HUES48 (cell line): ENCODE measurements around the gene VCAN.

Experiments used
- H3K27ac ChIP-seq: one replicate; pipeline ENCODE4 v1.7.0; 2013; ENCODE audit warnings: low read depth, low read length, inconsistent platforms
- H3K27me3 ChIP-seq: 2 replicates; pipeline ENCODE4 v1.6.1; 2013; ENCODE audit warnings: mild to moderate bottlenecking, low read length; ENCODE audit not compliant: control insufficient read depth, insufficient read depth
- H3K36me3 ChIP-seq: 2 replicates; pipeline ENCODE4 v1.6.1; 2013; ENCODE audit warnings: low read length; ENCODE audit not compliant: control insufficient read depth, insufficient read depth
- H3K4me1 ChIP-seq: 2 replicates; pipeline ENCODE4 v1.6.1; 2013; ENCODE audit warnings: mild to moderate bottlenecking, low read length; ENCODE audit not compliant: control insufficient read depth, insufficient read depth
- H3K4me3 ChIP-seq: 2 replicates; pipeline ENCODE4 v1.5.1; 2013; ENCODE audit warnings: mild to moderate bottlenecking, low read depth, low read length
- H3K9ac ChIP-seq: 2 replicates; pipeline ENCODE4 v1.6.1; 2013; ENCODE audit warnings: mild to moderate bottlenecking, low read depth, low read length, moderate library complexity
- H3K9me3 ChIP-seq: 2 replicates; pipeline ENCODE4 v1.6.1; 2013; ENCODE audit warnings: low read length; ENCODE audit not compliant: control insufficient read depth, insufficient read depth

The VCAN gene

DNA sequence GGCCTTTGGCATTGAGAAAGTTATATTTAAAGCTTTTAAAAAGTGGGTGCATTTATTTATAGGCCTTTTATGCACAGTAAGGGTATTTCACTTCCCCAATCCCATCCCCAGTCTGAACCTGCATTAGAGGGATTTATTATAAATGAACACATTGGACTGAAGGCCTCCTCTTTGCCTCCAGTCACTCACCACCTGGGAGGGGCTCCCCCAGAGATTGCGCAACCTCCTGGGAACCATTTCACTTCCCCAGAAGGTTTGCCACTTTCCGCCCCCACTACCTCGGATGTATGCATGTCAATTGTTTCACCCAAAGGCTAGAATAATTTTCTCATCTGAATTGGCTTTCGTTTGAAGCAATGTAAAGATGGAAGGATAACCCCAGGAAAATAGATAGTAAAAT is 29.8 kb upstream of the VCAN start:
- Histone ChIP-seq H3K36me3 (no peaks in the 10 kb centered on the region), H3K27me3 (no peaks in the 10 kb centered on the region)

DNA sequence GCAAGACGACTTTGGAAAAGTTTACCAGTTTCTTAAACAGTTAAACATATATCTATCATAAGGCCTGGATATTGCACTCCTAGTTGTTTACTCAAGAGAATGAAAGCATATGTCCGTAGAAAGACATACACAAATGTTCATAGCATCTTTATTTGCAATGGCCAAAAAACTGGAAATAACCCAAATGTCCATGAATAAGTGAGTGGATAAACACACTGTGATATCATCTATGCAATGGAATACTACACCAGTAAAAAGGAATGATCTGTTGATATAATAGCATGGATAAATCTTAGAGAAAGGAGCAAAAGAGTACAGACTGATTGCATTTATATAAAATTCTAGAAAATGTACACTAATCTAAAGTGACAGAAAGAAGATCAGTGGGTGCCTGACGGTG is 28.0 kb upstream of the VCAN start:
- Histone ChIP-seq H3K27me3 (no peaks in the 10 kb centered on the region), H3K4me1 (peaks cover 9% of the 10 kb centered on the region), H3K27ac (no peak overlapping the region), H3K9me3 (no peaks in the 10 kb centered on the region), H3K4me3 (no peak overlapping the region), H3K9ac (no peak overlapping the region), H3K36me3 (no peaks in the 10 kb centered on the region)

More for the DNA sequence above, 29.8 kb upstream of the VCAN start:
- no peak overlapping the region for H3K4me3 ChIP-seq
- no peaks in the 10 kb centered on the region for H3K4me1 ChIP-seq
- no peak overlapping the region for H3K9ac ChIP-seq
- peaks cover 3% of the 10 kb centered on the region for H3K9me3 ChIP-seq
- H3K27ac ChIP-seq: no peak overlapping the region

DNA sequence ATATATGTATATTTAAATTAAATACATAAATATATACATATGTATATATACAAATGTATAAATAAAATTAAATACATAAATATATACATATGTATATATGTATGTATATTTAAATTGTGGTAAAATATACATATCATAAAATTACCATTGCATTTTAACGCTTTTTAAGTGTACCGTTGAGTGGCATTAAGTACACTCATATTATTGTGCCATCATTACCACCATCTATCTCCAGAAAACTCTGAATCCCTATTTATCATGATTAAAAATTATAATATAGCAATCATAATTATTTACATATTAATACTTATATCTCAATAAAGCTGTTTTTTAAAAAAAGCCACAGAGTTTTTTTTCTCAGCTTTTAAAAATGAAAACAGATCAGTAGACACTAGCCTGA is 27.1 kb upstream of the VCAN start:
- no peak overlapping the region for H3K4me3 ChIP-seq
- H3K9ac ChIP-seq: no peak overlapping the region
- no peaks in the 10 kb centered on the region for H3K36me3 ChIP-seq
- no peaks in the 10 kb centered on the region for H3K9me3 ChIP-seq
- H3K27me3 ChIP-seq: no peaks in the 10 kb centered on the region
- peaks cover 10% of the 10 kb centered on the region for H3K4me1 ChIP-seq
- no peak overlapping the region for H3K27ac ChIP-seq

DNA sequence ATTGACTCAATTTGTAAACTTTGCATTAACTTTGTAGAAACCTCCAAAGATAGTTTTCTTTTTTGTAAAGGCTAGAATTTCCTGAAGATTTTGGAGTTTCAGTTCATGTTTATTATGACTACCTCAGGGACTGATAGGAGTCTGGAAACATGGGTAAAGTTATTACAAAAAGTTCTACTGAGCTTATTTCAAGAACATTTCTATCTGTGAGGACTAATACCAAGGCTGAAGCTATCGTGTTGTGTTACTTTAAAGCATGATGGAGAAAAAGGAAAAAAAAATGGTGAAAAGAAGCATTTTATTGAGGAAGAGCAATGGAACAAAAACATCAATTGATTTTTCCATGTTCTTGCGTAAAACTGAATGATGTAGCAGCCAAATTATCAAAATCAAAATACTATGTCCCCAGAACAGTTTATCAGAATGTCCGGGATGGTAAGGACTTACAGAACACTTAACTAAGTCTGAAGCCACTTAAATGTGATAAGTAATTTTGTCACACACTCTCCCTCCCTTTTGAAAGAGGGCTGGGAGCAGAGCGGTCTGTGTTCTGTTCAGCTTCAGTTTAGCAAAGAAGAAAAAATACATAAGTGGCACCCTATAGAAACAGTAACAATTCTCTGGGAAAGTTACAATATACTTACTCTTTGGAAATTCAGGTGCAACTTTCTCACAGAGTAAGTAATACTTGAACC is 25.1 kb upstream of the VCAN start:
- Histone ChIP-seq H3K36me3 (no peaks in the 10 kb centered on the region), H3K27me3 (no peaks in the 10 kb centered on the region), H3K9me3 (no peaks in the 10 kb centered on the region), H3K4me1 (peaks cover 16% of the 10 kb centered on the region), H3K27ac (no peak overlapping the region), H3K9ac (no peak overlapping the region), H3K4me3 (no peak overlapping the region)

DNA sequence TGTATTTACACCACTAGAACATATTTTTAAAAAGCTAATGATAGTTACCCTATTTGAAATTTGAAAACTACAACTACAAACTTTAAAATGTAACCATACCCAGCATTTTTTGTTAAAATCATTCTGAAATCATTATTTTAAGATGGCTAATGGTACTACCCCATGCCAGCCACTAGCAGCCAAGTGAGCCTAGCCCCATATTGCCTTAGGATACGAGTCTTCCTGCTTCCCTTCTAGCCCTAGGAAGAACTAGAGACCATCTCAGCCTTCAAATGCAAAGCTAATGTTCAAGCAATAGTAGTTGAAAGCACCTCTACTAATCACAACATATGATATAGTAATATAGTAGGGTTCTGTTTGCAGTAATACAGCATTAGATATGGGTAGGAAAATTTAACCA is 24.0 kb upstream of the VCAN start:
- H3K9ac ChIP-seq: no peak overlapping the region
- no peaks in the 10 kb centered on the region for H3K27me3 ChIP-seq

DNA sequence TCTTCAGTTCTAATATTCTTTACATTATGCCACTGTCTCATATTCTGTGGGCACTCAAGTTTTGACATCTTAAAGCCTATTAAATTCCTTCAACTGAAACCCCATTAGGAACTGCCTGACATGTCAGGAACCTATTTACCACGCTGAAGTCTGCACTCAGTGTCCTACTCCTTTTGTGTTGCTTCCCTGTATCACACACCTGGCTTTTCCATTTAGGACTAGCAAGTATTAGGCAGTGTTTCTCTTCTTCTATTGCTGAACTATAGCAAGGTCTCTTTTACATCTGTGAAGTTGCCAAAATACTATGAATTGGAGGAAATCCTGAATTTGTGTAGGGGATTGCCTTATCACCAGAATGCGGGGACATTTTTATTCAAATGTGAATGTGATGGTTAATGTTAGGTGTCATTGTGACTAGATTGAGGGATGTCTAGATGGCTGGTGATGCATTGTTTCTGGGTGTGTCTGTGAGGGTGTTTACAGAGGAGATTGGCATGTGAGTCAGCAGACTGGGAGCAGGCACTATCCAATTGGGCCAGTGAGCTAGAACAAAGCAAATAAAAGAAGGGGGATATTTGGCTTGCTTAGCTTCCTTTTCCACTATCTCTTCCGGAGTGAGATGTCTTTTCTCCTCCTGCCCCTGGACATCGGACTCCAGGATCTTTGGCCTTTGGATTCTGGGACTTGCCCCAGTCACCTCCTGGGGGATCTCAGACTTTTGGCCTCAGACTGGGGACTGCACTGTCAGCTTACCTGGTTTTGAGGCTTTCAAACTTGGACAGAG is 21.2 kb upstream of the VCAN start:
- Histone ChIP-seq H3K4me3 (no peak overlapping the region), H3K27me3 (no peaks in the 10 kb centered on the region), H3K9me3 (no peaks in the 10 kb centered on the region), H3K27ac (peak overlapping the region; percentile 40), H3K9ac (no peak overlapping the region), H3K4me1 (peaks cover 16% of the 10 kb centered on the region), H3K36me3 (no peaks in the 10 kb centered on the region)

More for the DNA sequence above, 24.0 kb upstream of the VCAN start:
- Histone ChIP-seq H3K4me3 (no peak overlapping the region), H3K4me1 (peaks cover 16% of the 10 kb centered on the region), H3K9me3 (no peaks in the 10 kb centered on the region), H3K36me3 (no peaks in the 10 kb centered on the region), H3K27ac (no peak overlapping the region)

DNA sequence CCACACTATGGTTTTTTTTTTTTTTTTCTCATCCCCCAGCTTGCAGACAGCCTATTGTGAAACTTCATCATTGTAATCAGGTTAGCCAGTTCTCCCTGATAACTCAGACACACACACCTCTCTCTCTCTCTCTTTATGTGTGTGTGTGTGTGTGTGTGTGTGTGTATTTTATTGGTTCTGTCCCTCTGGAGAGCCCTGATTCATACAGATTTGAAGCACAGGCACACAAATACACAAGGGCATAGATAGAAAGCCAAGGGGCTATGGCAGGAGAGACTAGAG is 20.6 kb upstream of the VCAN start:
- H3K4me1 ChIP-seq: peaks cover 16% of the 10 kb centered on the region
- no peaks in the 10 kb centered on the region for H3K36me3 ChIP-seq
- no peak overlapping the region for H3K9ac ChIP-seq
- H3K9me3 ChIP-seq: no peaks in the 10 kb centered on the region
- no peaks in the 10 kb centered on the region for H3K27me3 ChIP-seq
- no peak overlapping the region for H3K4me3 ChIP-seq
- no peak overlapping the region for H3K27ac ChIP-seq

DNA sequence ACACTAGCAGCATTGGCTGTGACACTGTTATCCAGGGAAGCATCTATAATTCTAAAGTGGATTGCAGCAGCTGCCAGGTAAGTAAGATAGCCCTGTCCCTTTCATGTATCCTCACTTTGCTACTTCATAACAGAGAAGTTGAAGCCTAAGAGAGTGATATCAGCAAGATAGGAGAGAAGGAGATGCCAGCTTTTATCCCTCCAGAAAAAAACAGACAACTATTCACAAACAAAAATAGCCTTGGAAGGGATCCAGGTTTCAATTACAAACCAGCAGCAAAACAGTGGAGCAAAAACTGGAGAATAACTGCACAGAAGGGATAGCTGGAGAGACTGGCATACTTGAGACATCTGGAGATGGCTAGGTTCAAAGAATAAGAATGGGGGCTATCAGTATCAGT is 19.6 kb upstream of the VCAN start:
- Histone ChIP-seq H3K9me3 (no peaks in the 10 kb centered on the region), H3K9ac (no peak overlapping the region), H3K4me1 (peaks cover 16% of the 10 kb centered on the region), H3K36me3 (no peaks in the 10 kb centered on the region), H3K4me3 (no peak overlapping the region), H3K27me3 (no peaks in the 10 kb centered on the region), H3K27ac (no peak overlapping the region)

DNA sequence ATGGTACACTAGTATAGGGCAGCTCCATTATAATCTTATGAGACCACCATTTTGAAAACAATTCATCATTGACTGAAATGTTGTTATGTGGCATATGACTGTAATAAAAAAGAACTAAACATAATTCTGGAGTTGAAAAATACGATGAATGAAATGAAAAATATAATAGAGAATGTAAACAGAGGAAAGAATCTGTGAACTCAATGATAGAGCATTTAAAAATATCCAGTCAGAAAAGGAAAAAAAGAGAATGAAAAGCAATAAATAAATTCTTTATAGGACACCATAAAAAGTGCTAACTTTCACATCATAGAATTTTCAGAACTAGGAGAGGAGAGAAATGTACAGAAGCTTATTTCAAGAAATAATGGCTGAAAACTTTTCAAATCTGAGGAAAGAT is 17.6 kb upstream of the VCAN start:
- Histone ChIP-seq H3K9me3 (peaks cover 4% of the 10 kb centered on the region; the same call in 1 of the 2 replicates), H3K27me3 (no peaks in the 10 kb centered on the region)

DNA sequence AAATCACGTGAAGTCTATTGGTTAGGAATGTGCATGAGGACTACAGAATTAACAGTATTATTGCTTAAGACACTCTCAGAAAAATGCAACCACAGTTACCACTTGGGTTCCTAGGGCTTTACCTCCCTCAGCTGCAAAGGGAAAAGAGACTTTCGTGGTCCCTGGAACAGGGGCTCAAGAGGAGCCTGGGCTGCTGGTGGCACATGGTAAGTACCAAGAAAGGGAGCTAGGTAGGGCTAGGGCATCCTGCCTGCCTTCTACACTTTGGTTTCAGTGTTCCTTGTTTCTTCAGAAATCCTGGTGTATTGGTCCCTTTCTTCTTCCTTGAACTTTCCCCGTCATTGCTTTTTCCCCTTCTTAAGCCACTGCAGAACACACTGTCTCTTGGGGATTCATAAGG is 7.3 kb upstream of the VCAN start:
- no peak overlapping the region for H3K9ac ChIP-seq
- peaks cover 54% of the 10 kb centered on the region for H3K4me1 ChIP-seq
- no peaks in the 10 kb centered on the region for H3K36me3 ChIP-seq
- H3K27ac ChIP-seq: no peak overlapping the region
- H3K9me3 ChIP-seq: no peaks in the 10 kb centered on the region
- peak overlapping the region; percentile 44; the same call in 1 of the 2 replicates for H3K4me3 ChIP-seq
- H3K27me3 ChIP-seq: no peaks in the 10 kb centered on the region

More for the DNA sequence above, 17.6 kb upstream of the VCAN start:
- Histone ChIP-seq H3K27ac (no peak overlapping the region), H3K4me3 (no peak overlapping the region), H3K9ac (no peak overlapping the region), H3K4me1 (peaks cover 6% of the 10 kb centered on the region), H3K36me3 (no peaks in the 10 kb centered on the region)

DNA sequence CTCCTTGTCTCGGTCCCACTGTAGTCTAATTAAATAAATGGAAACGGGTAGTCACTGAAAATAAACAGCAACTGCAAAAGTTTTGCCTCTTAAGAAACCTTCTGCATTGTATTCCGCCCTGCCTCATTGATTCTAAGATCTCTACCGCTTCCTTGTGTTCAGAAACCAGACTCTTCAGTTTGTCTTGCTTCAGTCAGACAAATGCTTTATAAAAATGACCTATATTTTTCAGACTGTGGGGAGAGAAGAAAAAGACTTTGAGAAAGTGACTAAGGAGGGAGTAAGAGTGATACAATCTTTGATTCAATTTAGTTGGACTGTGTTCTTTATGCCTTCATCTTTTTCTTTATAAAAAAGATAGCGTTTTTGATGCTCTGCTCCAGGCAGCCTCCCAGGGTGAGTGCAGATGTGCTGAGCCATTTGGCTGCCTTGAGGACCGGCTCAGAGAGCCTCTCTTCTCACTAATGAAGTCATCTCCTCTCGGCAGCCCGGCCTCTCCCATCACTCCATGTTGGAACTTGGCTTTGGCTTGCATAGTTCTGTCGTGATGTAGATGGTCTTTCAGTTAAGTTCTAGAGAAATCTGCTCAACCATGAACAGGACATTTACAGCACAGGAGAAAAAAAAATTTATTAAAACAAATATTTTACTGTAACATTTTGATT is 4.0 kb upstream of the VCAN start:
- no peaks in the 10 kb centered on the region for H3K9me3 ChIP-seq
- no peaks in the 10 kb centered on the region for H3K36me3 ChIP-seq
- no peak overlapping the region for H3K9ac ChIP-seq
- peaks cover 69% of the 10 kb centered on the region for H3K4me1 ChIP-seq
- H3K27ac ChIP-seq: no peak overlapping the region
- H3K4me3 ChIP-seq: no peak overlapping the region
- no peaks in the 10 kb centered on the region for H3K27me3 ChIP-seq
